H1 (cell line): ENCODE measurements around the gene LRBA. TPM values are rescaled to one million over a fixed set of nuclear protein-coding genes. Genes with fewer than 3 reads are reported as not detected.

Source experiments
- CTCF ChIA-PET: fragments of 300-600 bp; sonication (Branson Sonifier 250); formaldehyde crosslinking; loops from one replicate; lab custom pipeline; 2021; ENCODE audit not compliant: partially characterized antibody; lab: Charles Lee
- POLR2A ChIA-PET: fragments of 300-600 bp; sonication (Branson Sonifier 250); formaldehyde crosslinking; loops from one replicate; lab custom pipeline; 2021; ENCODE audit warnings: inconsistent platforms; ENCODE audit not compliant: partially characterized antibody; lab: Charles Lee
- DNase-seq, 2 experiments: peaks; one replicate each; pipeline versions ENCODE4 v3.0.0 to v3.0.0-alpha.2; 2010 to 2022; ENCODE audit warnings: low spot score in 2 of 2, low read depth in 1 of 2, mixed read lengths in 1 of 2
- FAIRE-seq: peaks from 2 replicates; lab custom pipeline; 2011; peaks lifted over from hg19 to GRCh38; lab: Jason Lieb, UNC
- H2AFZ ChIP-seq: 2 replicates; pipeline ENCODE4 v1.8.1; 2012; ENCODE audit warnings: low read length, inconsistent platforms
- H2AK5ac ChIP-seq: 2 replicates; pipeline ENCODE4 v1.6.1; 2013; ENCODE audit warnings: low read depth, low read length
- H2BK120ac ChIP-seq: replicated peaks from 2 replicates; pipeline ENCODE3; 2013; ENCODE audit warnings: low read depth, low read length, inconsistent platforms
- H2BK12ac ChIP-seq: 2 replicates; pipeline ENCODE4 v1.6.1; 2013; ENCODE audit warnings: low read depth, low read length
- H2BK15ac ChIP-seq: 2 replicates; pipeline ENCODE4 v1.6.1; 2013; ENCODE audit warnings: low read length
- H2BK20ac ChIP-seq: 2 replicates; pipeline ENCODE4 v1.6.1; 2013; ENCODE audit warnings: low read length
- H2BK5ac ChIP-seq: 2 replicates; pipeline ENCODE4 v1.6.1; 2013; ENCODE audit warnings: low read depth, low read length
- H3K14ac ChIP-seq: 2 replicates; pipeline ENCODE4 v1.6.1; 2013; ENCODE audit warnings: inconsistent platforms; ENCODE audit not compliant: insufficient read length
- H3K18ac ChIP-seq: 2 replicates; pipeline ENCODE4 v1.6.1; 2013; ENCODE audit warnings: low read length; ENCODE audit errors: extremely low read depth
- H3K23ac ChIP-seq: 2 replicates; pipeline ENCODE4 v1.6.1; 2013; ENCODE audit warnings: inconsistent platforms; ENCODE audit not compliant: insufficient read length
- H3K23me2 ChIP-seq: 2 replicates; pipeline ENCODE4 v1.6.1; 2013; ENCODE audit warnings: low read depth, low read length
- H3K27ac ChIP-seq: 2 replicates; pipeline ENCODE4 v1.6.1; 2011; ENCODE audit warnings: low read depth, low read length, inconsistent platforms
- H3K27me3 ChIP-seq, 4 experiments: replicated peaks in 1 of 4; 1 replicate in 1 of 4; 2 replicates in 3 of 4; pipeline versions ENCODE4 v1.6.1 to v1.8.1; 2011 to 2013; ENCODE audit warnings: low read length in 3 of 4, mild to moderate bottlenecking in 3 of 4, inconsistent platforms in 2 of 4, mixed read lengths in 2 of 4, moderate library complexity in 1 of 4; ENCODE audit not compliant: control insufficient read depth in 3 of 4, insufficient read depth in 3 of 4; ENCODE audit errors: extremely low read depth in 1 of 4
- H3K36me3 ChIP-seq, 4 experiments: 2 replicates each; pipeline versions ENCODE4 v1.6.1 to v1.8.1; 2011 to 2013; ENCODE audit warnings: mild to moderate bottlenecking in 4 of 4, low read length in 3 of 4, moderate library complexity in 2 of 4, control low read depth in 1 of 4, inconsistent platforms in 1 of 4; ENCODE audit not compliant: insufficient read depth in 4 of 4, control insufficient read depth in 2 of 4
- H3K4ac ChIP-seq: replicated peaks from 2 replicates; pipeline ENCODE3; 2013; ENCODE audit warnings: low read length, low read depth, mixed read lengths, inconsistent platforms; ENCODE audit not compliant: insufficient read length
- H3K4me1 ChIP-seq, 4 experiments: replicated peaks in 1 of 4; 1 replicate in 1 of 4; 2 replicates in 3 of 4; pipeline versions ENCODE4 v1.6.1 to v1.8.1; 2011 to 2013; ENCODE audit warnings: low read length in 3 of 4, inconsistent platforms in 2 of 4, mixed read lengths in 1 of 4; ENCODE audit not compliant: insufficient read depth in 4 of 4, control insufficient read depth in 3 of 4
- H3K4me2 ChIP-seq, 2 experiments: 2 replicates each; pipeline versions ENCODE4 v1.6.1 to v1.8.1; 2011 to 2013; ENCODE audit warnings: low read depth in 2 of 2, low read length in 2 of 2, control low read depth in 1 of 2, inconsistent platforms in 1 of 2, mild to moderate bottlenecking in 1 of 2; ENCODE audit not compliant: insufficient read depth in 1 of 2
- H3K4me3 ChIP-seq, 4 experiments: fragments of 200-600, 300-600 bp in 1 of 4; sonication (generic), shearing (Covaris generic), sonication (Bioruptor Twin) in 1 of 4; 2 replicates each; pipeline versions ENCODE4 v1.5.1 to v1.8.1; 2011 to 2016; ENCODE audit warnings: low read length in 4 of 4, low read depth in 3 of 4, control low read depth in 2 of 4, inconsistent platforms in 2 of 4, mild to moderate bottlenecking in 2 of 4, mixed read lengths in 1 of 4, moderate library complexity in 1 of 4; ENCODE audit not compliant: insufficient read depth in 2 of 4; ENCODE audit errors: extremely low read depth in 1 of 4
- H3K56ac ChIP-seq: replicated peaks from 2 replicates; pipeline ENCODE3; 2013; ENCODE audit warnings: low read depth, mild to moderate bottlenecking, mixed read lengths, low read length, inconsistent platforms; ENCODE audit not compliant: insufficient read length
- H3K79me1 ChIP-seq: 2 replicates; pipeline ENCODE4 v1.6.1; 2013; ENCODE audit warnings: low read depth, low read length, control low read depth
- H3K79me2 ChIP-seq, 2 experiments: 2 replicates each; pipeline versions ENCODE4 v1.6.1 to v1.8.1; 2012 to 2013; ENCODE audit warnings: low read length in 2 of 2, mild to moderate bottlenecking in 2 of 2, inconsistent platforms in 1 of 2; ENCODE audit not compliant: insufficient read depth in 2 of 2, control insufficient read depth in 1 of 2
- H3K9ac ChIP-seq, 4 experiments: replicated peaks in 1 of 4; 1 replicate in 1 of 4; 2 replicates in 3 of 4; pipeline versions ENCODE4 v1.6.1 to v1.8.1; 2011 to 2013; ENCODE audit warnings: low read depth in 3 of 4, low read length in 3 of 4, control low read depth in 2 of 4, mild to moderate bottlenecking in 2 of 4, moderate library complexity in 2 of 4, inconsistent platforms in 1 of 4; ENCODE audit errors: extremely low read depth in 1 of 4
- H3K9me3 ChIP-seq, 2 experiments: 2 replicates each; pipeline versions ENCODE4 v1.6.1 to v1.8.1; 2012 to 2013; ENCODE audit warnings: mild to moderate bottlenecking in 2 of 2, moderate library complexity in 2 of 2, control low read depth in 1 of 2, inconsistent platforms in 1 of 2, low read depth in 1 of 2, low read length in 1 of 2, mixed read lengths in 1 of 2; ENCODE audit not compliant: insufficient read depth in 2 of 2
- H4K20me1 ChIP-seq, 2 experiments: replicated peaks in 1 of 2; 2 replicates each; pipeline versions ENCODE3 to v1.8.1; 2011 to 2013; ENCODE audit warnings: inconsistent platforms in 2 of 2, low read length in 2 of 2, mild to moderate bottlenecking in 1 of 2; ENCODE audit not compliant: insufficient read depth in 2 of 2, control insufficient read depth in 1 of 2
- H4K5ac ChIP-seq: 2 replicates; pipeline ENCODE4 v1.6.1; 2013; ENCODE audit warnings: low read length, low read depth, mixed read lengths, inconsistent platforms; ENCODE audit not compliant: insufficient read length
- H4K8ac ChIP-seq: 2 replicates; pipeline ENCODE4 v1.8.0; 2013; ENCODE audit warnings: mild to moderate bottlenecking, moderate library complexity, low read length, inconsistent platforms; ENCODE audit not compliant: insufficient read depth; ENCODE audit errors: extremely low read depth
- H4K91ac ChIP-seq: replicated peaks from 2 replicates; pipeline ENCODE3; 2013; ENCODE audit warnings: low read length, mixed read lengths, inconsistent platforms; ENCODE audit not compliant: insufficient read length
- BACH1 ChIP-seq: IDR thresholded peaks from 2 replicates; pipeline ENCODE4 v1.6.1; 2012; ENCODE audit warnings: low read length, improper control_type of control experiment
- BCL11A ChIP-seq, 2 experiments: IDR thresholded peaks; one replicate each; pipeline ENCODE4 v1.6.1; 2011; ENCODE audit warnings: low read depth in 2 of 2, low read length in 2 of 2, mild to moderate bottlenecking in 2 of 2
- BRCA1 ChIP-seq: IDR thresholded peaks from 2 replicates; pipeline ENCODE4 v1.6.1; 2012; ENCODE audit warnings: low read depth, low read length, improper control_type of control experiment
- EGR1 ChIP-seq: IDR thresholded peaks from 2 replicates; pipeline ENCODE4 v1.6.1; 2011; ENCODE audit warnings: low read depth, low read length, borderline replicate concordance
- KDM1A ChIP-seq: fragments of 200-600, 300-600 bp; sonication (generic); IDR thresholded peaks from 2 replicates; pipeline ENCODE4 v1.7.1; 2016; ENCODE audit warnings: mild to moderate bottlenecking, low read length, borderline replicate concordance
- MAFK ChIP-seq: IDR thresholded peaks from 2 replicates; pipeline ENCODE4 v1.6.1; 2012; ENCODE audit warnings: low read depth, mild to moderate bottlenecking, improper control_type of control experiment, low read length
- SP2 ChIP-seq: IDR thresholded peaks from 2 replicates; pipeline ENCODE4 v1.6.1; 2012; ENCODE audit warnings: mild to moderate bottlenecking, low read length, inconsistent platforms
- TAF1 ChIP-seq: IDR thresholded peaks from 2 replicates; pipeline ENCODE4 v1.6.1; 2011; ENCODE audit warnings: mild to moderate bottlenecking, low read depth, low read length
- TAF7 ChIP-seq: optimal IDR thresholded peaks from 2 replicates; pipeline ENCODE3; 2011; ENCODE audit warnings: low read depth, mild to moderate bottlenecking, inconsistent platforms, low read length, moderate library complexity, borderline replicate concordance
- WGBS, 2 experiments: shearing (Covaris generic) in 1 of 2; methylation state at CpG; one replicate each; pipeline versions ENCODE4 v1.1.6 to v1.1.7; 2013 to 2015; ENCODE audit warnings: low lambda C conversion rate in 2 of 2, mixed read lengths in 2 of 2, inconsistent platforms in 1 of 2, low coverage in 1 of 2, missing lambda C conversion rate in 1 of 2; ENCODE audit not compliant: insufficient replicate concordance in 2 of 2, insufficient coverage in 1 of 2, insufficient read length in 1 of 2; ENCODE audit errors: extremely low coverage in 1 of 2, missing lambda C conversion rate in 1 of 2; 5-methylcytosine and 5-hydroxymethylcytosine counted together
- polyA plus RNA-seq, 7 experiments: library from polyadenylated mRNA; depleted of rRNA in 3 of 7; stranded (reverse) in 5 of 7; unstranded in 2 of 7; fragments of >200 nt in 5 of 7; fragments of 200-250 nt in 2 of 7; gene quantifications; 1 replicate in 5 of 7; 2 replicates in 1 of 7; 4 replicates in 1 of 7; pipeline versions ENCODE4 v1.2.1 to v1.2.3, GENCODE V29; 2011 to 2013; ENCODE audit warnings: missing spikeins in 2 of 7, mixed read lengths in 2 of 7
- total RNA-seq: library from RNA; stranded (reverse); fragmentation: NEBNext Ultra II Directional; extraction: Animal tissue kit (Norgen Biotek cat#: 25700); gene quantifications from 2 replicates; pipeline ENCODE4 v1.2.1, GENCODE V29; 2021
- TF ChIP-seq, protein P1 (sequence below): IDR thresholded peaks from 2 replicates; pipeline ENCODE4 v1.6.1; 2012; ENCODE audit warnings: inconsistent platforms
- TF ChIP-seq, protein P2 (sequence below): IDR thresholded peaks from 2 replicates; pipeline ENCODE4 v1.6.1; 2012; ENCODE audit warnings: inconsistent platforms
- TF ChIP-seq, protein P3 (sequence below): IDR thresholded peaks from 2 replicates; pipeline ENCODE4 v1.6.1; 2011; ENCODE audit warnings: low read depth, mild to moderate bottlenecking, low read length; ENCODE audit not compliant: insufficient read depth

LRBA gene
- total and polyA plus RNA-seq, 2 of the 8 experiments (the other 6 are each of a cell fraction or from before 2014, with no cell fraction given), result 54.6 to 83.2 TPM

DNA sequence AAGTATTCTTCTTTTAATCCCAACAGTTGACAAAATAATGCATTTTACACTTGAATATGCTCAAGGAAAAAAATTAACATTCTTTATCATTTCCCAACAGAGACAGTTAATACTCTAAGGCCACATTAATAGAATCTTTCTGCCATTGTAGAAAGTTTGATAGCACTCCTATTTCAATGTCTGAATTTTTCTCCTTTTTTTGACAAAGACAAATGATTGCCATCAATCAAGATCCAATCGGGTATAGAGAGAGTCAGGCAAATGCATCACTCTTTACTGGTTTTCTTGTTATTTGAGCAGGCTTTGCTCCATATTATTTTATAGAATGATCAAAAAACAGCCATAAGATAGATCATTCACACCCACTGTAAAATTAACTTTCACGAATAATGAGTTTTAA lies 387.0 kb downstream of the LRBA start:
- H3K27me3 ChIP-seq, result no peaks in the 10 kb centered on the region
- H4K5ac ChIP-seq, result no peak overlapping the region
- no peak overlapping the region for H3K56ac ChIP-seq
- H3K4me3 ChIP-seq, result no peak overlapping the region
- FAIRE-seq (no peak), DNase-seq (no peak)
- CTCF ChIA-PET, result no interaction called here
- no peak overlapping the region for H2AK5ac ChIP-seq
- no peaks in the 10 kb centered on the region for H3K79me2 ChIP-seq
- no peak overlapping the region for H4K8ac ChIP-seq
- H3K4me1 ChIP-seq, result no peaks in the 10 kb centered on the region; a peak in 2 of 7 replicates
- no peak overlapping the region for H3K18ac ChIP-seq
- H2BK120ac ChIP-seq, result no peak overlapping the region
- 93% methylated on average over 2 of the region's 2 CpGs; no CpG with 5 or more reads in 1 of the 2 experiments for WGBS, 2 experiments
- H3K36me3 ChIP-seq, result no peaks in the 10 kb centered on the region
- no peak overlapping the region for H4K91ac ChIP-seq
- H3K23ac ChIP-seq, result no peak overlapping the region
- no peaks in the 10 kb centered on the region for H3K9me3 ChIP-seq
- H2BK20ac ChIP-seq, result no peak overlapping the region
- H2BK5ac ChIP-seq, result no peak overlapping the region
- H3K4me2 ChIP-seq, result no peak overlapping the region
- no peak overlapping the region for H3K27ac ChIP-seq
- H2BK15ac ChIP-seq, result no peak overlapping the region
- H4K20me1 ChIP-seq, result no peaks in the 10 kb centered on the region
- no peak overlapping the region for H3K14ac ChIP-seq
- H3K4ac ChIP-seq, result no peak overlapping the region
- H2AFZ ChIP-seq, result no peak overlapping the region
- H3K23me2 ChIP-seq, result no peaks in the 10 kb centered on the region
- H2BK12ac ChIP-seq, result no peak overlapping the region
- no peak overlapping the region for H3K9ac ChIP-seq
- no peaks in the 10 kb centered on the region for H3K79me1 ChIP-seq
- POLR2A ChIA-PET, result no interaction called here
- TF ChIP-seq TAF1 (no peak), MAFK (no peak), BACH1 (no peak), EGR1 (no peak), KDM1A (no peak), BRCA1 (no peak), BCL11A (IDR thresholded peaks at IDR 0.05; ENCODE audit: low read depth in 2 of 2, low read length in 2 of 2) (no peak), SP2 (no peak), TAF7 (no peak)
- TF ChIP-seq, protein P1, sequence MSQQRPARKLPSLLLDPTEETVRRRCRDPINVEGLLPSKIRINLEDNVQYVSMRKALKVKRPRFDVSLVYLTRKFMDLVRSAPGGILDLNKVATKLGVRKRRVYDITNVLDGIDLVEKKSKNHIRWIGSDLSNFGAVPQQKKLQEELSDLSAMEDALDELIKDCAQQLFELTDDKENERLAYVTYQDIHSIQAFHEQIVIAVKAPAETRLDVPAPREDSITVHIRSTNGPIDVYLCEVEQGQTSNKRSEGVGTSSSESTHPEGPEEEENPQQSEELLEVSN, result no peak
- TF ChIP-seq, protein P2, sequence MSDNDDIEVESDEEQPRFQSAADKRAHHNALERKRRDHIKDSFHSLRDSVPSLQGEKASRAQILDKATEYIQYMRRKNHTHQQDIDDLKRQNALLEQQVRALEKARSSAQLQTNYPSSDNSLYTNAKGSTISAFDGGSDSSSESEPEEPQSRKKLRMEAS, result no peak
- TF ChIP-seq, protein P3, sequence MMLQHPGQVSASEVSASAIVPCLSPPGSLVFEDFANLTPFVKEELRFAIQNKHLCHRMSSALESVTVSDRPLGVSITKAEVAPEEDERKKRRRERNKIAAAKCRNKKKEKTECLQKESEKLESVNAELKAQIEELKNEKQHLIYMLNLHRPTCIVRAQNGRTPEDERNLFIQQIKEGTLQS, result no peak
